Osteocyte (in vitro differentiated cells): ENCODE data around the gene FBXO33. TPM values are rescaled to one million over a fixed set of nuclear protein-coding genes. Genes with fewer than 3 reads are reported as not detected.

ENCODE experiments used
- DNase-seq: peaks from one replicate; pipeline ENCODE4 v3.0.0; 2021; ENCODE audit warnings: mixed read lengths; ENCODE audit not compliant: unreplicated experiment; ENCODE audit errors: extremely low spot score
- H3K27ac Mint-ChIP-seq: one replicate; pipeline ENCODE4 v1.8.0; 2021; ENCODE audit warnings: mild to moderate bottlenecking, mixed read lengths; ENCODE audit not compliant: unreplicated experiment
- H3K27me3 Mint-ChIP-seq: one replicate; pipeline ENCODE4 v1.8.0; 2021; ENCODE audit warnings: mixed read lengths; ENCODE audit not compliant: unreplicated experiment
- H3K36me3 Mint-ChIP-seq: one replicate; pipeline ENCODE4 v1.8.0; 2021; ENCODE audit warnings: mixed read lengths; ENCODE audit not compliant: unreplicated experiment
- H3K4me1 Mint-ChIP-seq: one replicate; pipeline ENCODE4 v1.8.0; 2021; ENCODE audit warnings: mixed read lengths; ENCODE audit not compliant: unreplicated experiment
- H3K4me3 Mint-ChIP-seq: one replicate; pipeline ENCODE4 v1.8.0; 2021; ENCODE audit warnings: mild to moderate bottlenecking, moderate library complexity, mixed read lengths; ENCODE audit not compliant: unreplicated experiment
- H3K9me3 Mint-ChIP-seq: one replicate; pipeline ENCODE4 v1.8.0; 2021; ENCODE audit warnings: mixed read lengths; ENCODE audit not compliant: unreplicated experiment
- total RNA-seq: library from RNA; stranded (reverse); gene quantifications from 2 replicates; pipeline ENCODE4 v1.2.1, GENCODE V29; 2021
- TF ChIP-seq, protein P1 (sequence below): fragments of 200-600 bp; sonication (generic); IDR thresholded peaks from 2 replicates; pipeline ENCODE4 v1.5.0; 2021; ENCODE audit warnings: antibody characterized with exemption, mild to moderate bottlenecking, moderate library complexity

FBXO33 gene
- total RNA-seq, 1 donor from 2014 or later = 10.0 TPM

DNA sequence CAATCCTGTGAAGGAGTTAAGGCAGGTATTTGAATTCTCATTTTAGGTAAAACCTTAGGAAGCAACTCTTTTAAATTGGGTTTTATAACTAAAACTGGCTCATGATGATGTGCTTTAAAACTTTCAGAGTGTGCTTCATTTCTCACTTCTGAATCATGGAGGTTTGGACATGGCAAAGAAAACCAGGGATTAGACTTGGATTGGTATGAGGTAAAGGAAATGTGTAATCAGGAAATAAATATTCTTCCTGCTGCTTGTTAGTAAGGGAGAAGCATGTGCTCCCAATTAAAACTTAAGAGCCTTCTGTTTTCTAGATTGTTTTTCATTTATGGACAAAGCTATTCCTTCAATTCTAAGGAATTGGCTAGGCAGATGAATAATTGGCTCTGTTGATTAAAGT, 57.4 kb downstream of the FBXO33 start:
- Mint-ChIP-seq H3K27me3 (no peaks in the 10 kb centered on the region), H3K4me3 (no peak overlapping the region), H3K9me3 (no peaks in the 10 kb centered on the region), H3K27ac (no peak overlapping the region), H3K4me1 (peaks cover 19% of the 10 kb centered on the region), H3K36me3 (no peaks in the 10 kb centered on the region)
- TF ChIP-seq, protein P1, sequence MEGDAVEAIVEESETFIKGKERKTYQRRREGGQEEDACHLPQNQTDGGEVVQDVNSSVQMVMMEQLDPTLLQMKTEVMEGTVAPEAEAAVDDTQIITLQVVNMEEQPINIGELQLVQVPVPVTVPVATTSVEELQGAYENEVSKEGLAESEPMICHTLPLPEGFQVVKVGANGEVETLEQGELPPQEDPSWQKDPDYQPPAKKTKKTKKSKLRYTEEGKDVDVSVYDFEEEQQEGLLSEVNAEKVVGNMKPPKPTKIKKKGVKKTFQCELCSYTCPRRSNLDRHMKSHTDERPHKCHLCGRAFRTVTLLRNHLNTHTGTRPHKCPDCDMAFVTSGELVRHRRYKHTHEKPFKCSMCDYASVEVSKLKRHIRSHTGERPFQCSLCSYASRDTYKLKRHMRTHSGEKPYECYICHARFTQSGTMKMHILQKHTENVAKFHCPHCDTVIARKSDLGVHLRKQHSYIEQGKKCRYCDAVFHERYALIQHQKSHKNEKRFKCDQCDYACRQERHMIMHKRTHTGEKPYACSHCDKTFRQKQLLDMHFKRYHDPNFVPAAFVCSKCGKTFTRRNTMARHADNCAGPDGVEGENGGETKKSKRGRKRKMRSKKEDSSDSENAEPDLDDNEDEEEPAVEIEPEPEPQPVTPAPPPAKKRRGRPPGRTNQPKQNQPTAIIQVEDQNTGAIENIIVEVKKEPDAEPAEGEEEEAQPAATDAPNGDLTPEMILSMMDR = no peak
- no peak for DNase-seq

- H3K27ac Mint-ChIP-seq = no peak overlapping the region
- peaks cover 24% of the 10 kb centered on the region for H3K4me1 Mint-ChIP-seq
- H3K36me3 Mint-ChIP-seq = no peaks in the 10 kb centered on the region
- no peak for DNase-seq
- H3K4me3 Mint-ChIP-seq = no peak overlapping the region
- TF ChIP-seq, protein P1 = no peak
- no peaks in the 10 kb centered on the region for H3K27me3 Mint-ChIP-seq
- no peaks in the 10 kb centered on the region for H3K9me3 Mint-ChIP-seq
These were observed 59.6 kb downstream of the FBXO33 start for GRCh38 chr14:39372656-39373055.

DNA sequence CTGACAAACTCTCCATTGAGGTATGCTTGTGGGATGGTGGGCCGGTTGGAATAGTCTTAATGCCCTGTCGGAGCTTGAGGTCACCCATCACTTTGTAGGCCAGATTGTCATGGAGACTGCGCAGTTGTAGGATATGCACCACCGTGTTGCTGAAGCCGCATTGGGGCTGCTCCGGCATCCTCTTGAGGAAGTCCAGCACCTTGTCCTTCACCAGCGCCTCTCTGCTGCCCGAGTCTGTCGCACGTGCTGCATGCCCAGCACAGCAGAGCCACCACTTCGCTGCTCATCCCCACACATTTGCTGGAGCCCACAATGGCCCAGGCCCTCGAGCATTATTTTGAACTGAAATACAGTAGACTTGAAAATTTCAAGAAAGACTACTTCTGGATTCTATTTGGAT, 61.8 kb downstream of the FBXO33 start:
- TF ChIP-seq, protein P1 = no peak
- Mint-ChIP-seq H3K27ac (no peak overlapping the region), H3K4me1 (peaks cover 12% of the 10 kb centered on the region), H3K4me3 (no peak overlapping the region), H3K36me3 (peaks cover 4% of the 10 kb centered on the region), H3K9me3 (peaks cover 5% of the 10 kb centered on the region), H3K27me3 (no peaks in the 10 kb centered on the region)
- no peak for DNase-seq

GRCh38 chr14:39369029-39369428, 63.2 kb downstream of the FBXO33 start:
- TF ChIP-seq, protein P1 = no peak
- H3K4me1 Mint-ChIP-seq = peaks cover 4% of the 10 kb centered on the region
- no peak overlapping the region for H3K4me3 Mint-ChIP-seq
- no peaks in the 10 kb centered on the region for H3K27me3 Mint-ChIP-seq
- no peak for DNase-seq
- H3K27ac Mint-ChIP-seq = no peak overlapping the region
- peaks cover 13% of the 10 kb centered on the region for H3K36me3 Mint-ChIP-seq
- peaks cover 5% of the 10 kb centered on the region for H3K9me3 Mint-ChIP-seq

DNA sequence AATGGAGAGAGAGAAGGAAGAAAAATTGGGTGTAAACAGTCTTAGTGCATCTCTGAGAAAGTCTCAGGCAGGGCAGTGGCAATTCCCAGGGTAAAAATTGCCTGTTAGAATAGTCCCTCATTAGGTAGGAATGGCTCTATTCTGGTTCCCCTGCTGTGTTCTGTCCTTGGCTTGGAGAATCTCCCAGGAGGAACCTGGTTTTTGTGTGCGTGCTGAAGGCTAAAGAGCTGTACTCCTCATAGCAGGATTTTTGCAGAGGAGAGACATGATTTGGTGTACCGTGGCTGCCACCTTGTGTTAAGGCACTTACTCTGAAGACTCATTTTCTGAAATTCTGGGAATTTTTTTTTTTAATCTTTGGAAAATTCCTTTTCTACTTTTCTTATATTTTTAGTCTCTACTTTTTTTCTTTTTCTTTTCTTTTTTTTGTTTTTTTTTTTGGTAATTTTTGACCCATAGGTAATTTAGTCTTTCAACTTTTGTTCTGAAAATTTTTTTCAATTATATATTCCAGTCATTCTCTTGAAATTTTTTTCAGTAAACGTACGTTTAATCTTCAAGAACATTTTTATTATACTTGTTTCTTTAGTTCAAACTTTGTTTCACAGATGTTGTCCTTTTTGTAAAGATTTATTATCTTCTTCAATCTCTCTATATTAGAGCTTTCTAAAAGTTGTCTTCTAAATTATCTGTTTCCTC, 63.8 kb downstream of the FBXO33 start:
- Mint-ChIP-seq H3K27ac (no peak overlapping the region), H3K36me3 (peaks cover 19% of the 10 kb centered on the region), H3K9me3 (peaks cover 11% of the 10 kb centered on the region), H3K4me1 (peaks cover 4% of the 10 kb centered on the region), H3K27me3 (no peaks in the 10 kb centered on the region), H3K4me3 (no peak overlapping the region)
- no peak for DNase-seq
- TF ChIP-seq, protein P1 = peak; percentile 76
